ENCODE data around the gene PHLDA1. TPM values are rescaled to one million over a fixed set of nuclear protein-coding genes. Genes with fewer than 3 reads are reported as not detected.

The PHLDA1 gene
- total and polyA plus RNA-seq, 4 donors = 9.0 to 26.9 (median 21.3) TPM

- no peaks in the 10 kb centered on the region for H3K4me1 ChIP-seq (ENCODE audit: control insufficient read depth in 1 of 2, insufficient read depth in 2 of 2, low read length in 2 of 2)
- no peaks in the 10 kb centered on the region for H3K27me3 ChIP-seq (ENCODE audit: control insufficient read depth in 1 of 2, insufficient read depth in 2 of 2, low read length in 1 of 2)
- intact Hi-C loops (cut with DNase I) = no loop called here
- DNase-seq = no peak
- H3K27ac ChIP-seq (ENCODE audit: low read depth in 1 of 2, low read length in 2 of 2) = no peak overlapping the region
- no peak for ATAC-seq (ENCODE audit: low FRiP score)
- WGBS, 2 donors = 83 to 85% methylated on average over 8 of the region's 8 CpGs
- H3K4me3 ChIP-seq (ENCODE audit: low read length in 2 of 2) = no peak overlapping the region
- no peaks in the 10 kb centered on the region for H3K36me3 ChIP-seq (ENCODE audit: control insufficient read depth in 1 of 2, insufficient read depth in 2 of 2, low read length in 1 of 2)
- no peaks in the 10 kb centered on the region for H3K9me3 ChIP-seq (ENCODE audit: control insufficient read depth, low read length)
These were observed 17.6 kb downstream of the PHLDA1 start for GRCh38 chr12:76014007-76014406.

- no peaks in the 10 kb centered on the region for H3K27me3 ChIP-seq (ENCODE audit: control insufficient read depth in 1 of 2, insufficient read depth in 2 of 2, low read length in 1 of 2)
- no peaks in the 10 kb centered on the region for H3K36me3 ChIP-seq (ENCODE audit: control insufficient read depth in 1 of 2, insufficient read depth in 2 of 2, low read length in 1 of 2)
- intact Hi-C loops (cut with DNase I) = no loop called here
- H3K27ac ChIP-seq (ENCODE audit: low read depth in 1 of 2, low read length in 2 of 2) = no peak overlapping the region
- H3K9me3 ChIP-seq (ENCODE audit: control insufficient read depth, low read length) = no peaks in the 10 kb centered on the region
- no peak overlapping the region for H3K4me3 ChIP-seq (ENCODE audit: low read length in 2 of 2)
- WGBS, 2 donors = 96 to 99% methylated on average over 4 of the region's 4 CpGs
- no peak for ATAC-seq (ENCODE audit: low FRiP score)
- H3K4me1 ChIP-seq (ENCODE audit: control insufficient read depth in 1 of 2, insufficient read depth in 2 of 2, low read length in 2 of 2) = no peaks in the 10 kb centered on the region
- no peak for DNase-seq
These were observed 18.0 kb downstream of the PHLDA1 start for GRCh38 chr12:76013603-76014002.

GRCh38 chr12:76012644-76013043, 18.9 kb downstream of the PHLDA1 start:
- Histone ChIP-seq H3K9me3 (ENCODE audit: control insufficient read depth, low read length) (no peaks in the 10 kb centered on the region), H3K4me1 (ENCODE audit: control insufficient read depth in 1 of 2, insufficient read depth in 2 of 2, low read length in 2 of 2) (no peaks in the 10 kb centered on the region), H3K36me3 (ENCODE audit: control insufficient read depth in 1 of 2, insufficient read depth in 2 of 2, low read length in 1 of 2) (no peaks in the 10 kb centered on the region), H3K27ac (ENCODE audit: low read depth in 1 of 2, low read length in 2 of 2) (no peak overlapping the region), H3K27me3 (ENCODE audit: control insufficient read depth in 1 of 2, insufficient read depth in 2 of 2, low read length in 1 of 2) (no peaks in the 10 kb centered on the region), H3K4me3 (ENCODE audit: low read length in 2 of 2) (no peak overlapping the region)
- intact Hi-C loops (cut with DNase I) = no loop called here
- no peak for ATAC-seq (ENCODE audit: low FRiP score)
- WGBS, 2 donors = 91 to 94% methylated on average over 4 of the region's 4 CpGs
- no peak for DNase-seq

GRCh38 chr12:76010732-76011458, 20.7 kb downstream of the PHLDA1 start:
- no peaks in the 10 kb centered on the region for H3K9me3 ChIP-seq (ENCODE audit: control insufficient read depth, low read length)
- no peaks in the 10 kb centered on the region for H3K27me3 ChIP-seq (ENCODE audit: control insufficient read depth in 1 of 2, insufficient read depth in 2 of 2, low read length in 1 of 2)
- intact Hi-C loops (cut with DNase I) = no loop called here
- WGBS, 2 donors = 79% methylated on average over 6 of the region's 6 CpGs
- H3K4me3 ChIP-seq (ENCODE audit: low read length in 2 of 2) = no peak overlapping the region
- ATAC-seq (ENCODE audit: low FRiP score) (no peak), DNase-seq (no peak)
- H3K4me1 ChIP-seq (ENCODE audit: control insufficient read depth in 1 of 2, insufficient read depth in 2 of 2, low read length in 2 of 2) = no peaks in the 10 kb centered on the region
- H3K36me3 ChIP-seq (ENCODE audit: control insufficient read depth in 1 of 2, insufficient read depth in 2 of 2, low read length in 1 of 2) = no peaks in the 10 kb centered on the region
- no peak overlapping the region for H3K27ac ChIP-seq (ENCODE audit: low read depth in 1 of 2, low read length in 2 of 2)

GRCh38 chr12:76008428-76008827, 23.1 kb downstream of the PHLDA1 start:
- Histone ChIP-seq H3K36me3 (ENCODE audit: control insufficient read depth in 1 of 2, insufficient read depth in 2 of 2, low read length in 1 of 2) (no peaks in the 10 kb centered on the region), H3K4me1 (ENCODE audit: control insufficient read depth in 1 of 2, insufficient read depth in 2 of 2, low read length in 2 of 2) (no peaks in the 10 kb centered on the region), H3K27me3 (ENCODE audit: control insufficient read depth in 1 of 2, insufficient read depth in 2 of 2, low read length in 1 of 2) (no peaks in the 10 kb centered on the region), H3K4me3 (ENCODE audit: low read length in 2 of 2) (no peak overlapping the region), H3K9me3 (ENCODE audit: control insufficient read depth, low read length) (no peaks in the 10 kb centered on the region), H3K27ac (ENCODE audit: low read depth in 1 of 2, low read length in 2 of 2) (no peak overlapping the region)
- intact Hi-C loops (cut with DNase I) = no loop called here
- ATAC-seq (ENCODE audit: low FRiP score) (no peak), DNase-seq (no peak)
- WGBS, 2 donors = 90 to 95% methylated on average over 3 of the region's 3 CpGs

GRCh38 chr12:76007640-76008039, 23.9 kb downstream of the PHLDA1 start:
- H3K4me3 ChIP-seq (ENCODE audit: low read length in 2 of 2) = no peak overlapping the region
- no peaks in the 10 kb centered on the region for H3K9me3 ChIP-seq (ENCODE audit: control insufficient read depth, low read length)
- no peak overlapping the region for H3K27ac ChIP-seq (ENCODE audit: low read depth in 1 of 2, low read length in 2 of 2)
- no peaks in the 10 kb centered on the region for H3K27me3 ChIP-seq (ENCODE audit: control insufficient read depth in 1 of 2, insufficient read depth in 2 of 2, low read length in 1 of 2)
- intact Hi-C loops (cut with DNase I) = no loop called here
- DNase-seq (no peak), ATAC-seq (ENCODE audit: low FRiP score) (no peak)
- WGBS, 2 donors = 75 to 83% methylated on average over 8 of the region's 8 CpGs
- no peaks in the 10 kb centered on the region for H3K36me3 ChIP-seq (ENCODE audit: control insufficient read depth in 1 of 2, insufficient read depth in 2 of 2, low read length in 1 of 2)
- no peaks in the 10 kb centered on the region for H3K4me1 ChIP-seq (ENCODE audit: control insufficient read depth in 1 of 2, insufficient read depth in 2 of 2, low read length in 2 of 2)

- intact Hi-C loops (cut with DNase I) = no loop called here
- H3K4me1 ChIP-seq (ENCODE audit: control insufficient read depth in 1 of 2, insufficient read depth in 2 of 2, low read length in 2 of 2) = no peaks in the 10 kb centered on the region
- H3K27me3 ChIP-seq (ENCODE audit: control insufficient read depth in 1 of 2, insufficient read depth in 2 of 2, low read length in 1 of 2) = no peaks in the 10 kb centered on the region
- H3K27ac ChIP-seq (ENCODE audit: low read depth in 1 of 2, low read length in 2 of 2) = no peak overlapping the region
- DNase-seq (no peak), ATAC-seq (ENCODE audit: low FRiP score) (no peak)
- 88 to 90% methylated on average over 9 of the region's 9 CpGs for WGBS, 2 donors
- H3K9me3 ChIP-seq (ENCODE audit: control insufficient read depth, low read length) = no peaks in the 10 kb centered on the region
- H3K36me3 ChIP-seq (ENCODE audit: control insufficient read depth in 1 of 2, insufficient read depth in 2 of 2, low read length in 1 of 2) = no peaks in the 10 kb centered on the region
- no peak overlapping the region for H3K4me3 ChIP-seq (ENCODE audit: low read length in 2 of 2)
These were observed 25.3 kb downstream of the PHLDA1 start for GRCh38 chr12:76006028-76006925.

GRCh38 chr12:76003355-76003638, 28.3 kb downstream of the PHLDA1 start:
- intact Hi-C loops (cut with DNase I) = no loop called here
- Histone ChIP-seq H3K4me3 (ENCODE audit: low read length in 2 of 2) (no peak overlapping the region), H3K36me3 (ENCODE audit: control insufficient read depth in 1 of 2, insufficient read depth in 2 of 2, low read length in 1 of 2) (no peaks in the 10 kb centered on the region), H3K4me1 (ENCODE audit: control insufficient read depth in 1 of 2, insufficient read depth in 2 of 2, low read length in 2 of 2) (no peaks in the 10 kb centered on the region), H3K9me3 (ENCODE audit: control insufficient read depth, low read length) (no peaks in the 10 kb centered on the region), H3K27ac (ENCODE audit: low read depth in 1 of 2, low read length in 2 of 2) (no peak overlapping the region), H3K27me3 (ENCODE audit: control insufficient read depth in 1 of 2, insufficient read depth in 2 of 2, low read length in 1 of 2) (no peaks in the 10 kb centered on the region)
- ATAC-seq (ENCODE audit: low FRiP score) (no peak), DNase-seq (no peak)
- 57 to 74% methylated on average over 2 of the region's 2 CpGs for WGBS, 2 donors
